ENCODE data around the gene HOXD9.
A peak's percentile ranks its signal among the peaks of the same experiment; 100 is the strongest.

HOXD9 gene

DNA sequence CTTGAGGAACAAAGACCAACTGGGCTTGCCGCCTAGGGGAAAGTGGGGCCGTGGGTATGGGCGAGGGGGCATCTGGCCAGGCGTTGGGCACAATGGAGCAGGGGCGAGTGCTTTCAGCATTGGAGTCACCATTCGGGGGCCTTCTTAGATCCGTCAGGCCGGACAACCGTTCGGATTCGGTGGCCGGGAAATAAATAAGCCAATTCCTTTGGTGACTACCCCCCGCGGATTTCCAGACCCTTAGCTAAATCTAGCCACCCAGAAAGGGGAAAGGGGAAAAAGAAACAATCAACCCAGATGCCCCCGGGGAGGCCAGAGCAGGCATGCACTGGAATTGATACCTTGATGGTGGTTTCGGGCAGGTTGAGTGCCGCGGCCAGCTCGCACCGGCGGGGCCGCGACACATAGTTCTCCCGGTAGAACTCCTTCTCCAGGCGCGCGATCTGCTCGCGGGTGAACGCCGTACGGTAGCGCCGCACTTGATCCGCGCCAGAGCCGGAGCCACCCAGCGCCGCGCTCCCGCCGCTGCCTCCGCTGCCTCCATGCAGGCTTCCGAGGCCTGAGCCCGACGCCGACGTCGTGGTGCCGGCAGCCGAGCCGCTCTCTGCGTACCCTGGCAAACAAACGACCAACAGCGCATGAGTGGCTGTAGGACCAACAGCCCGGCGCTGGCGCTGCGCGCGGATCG, 40.5 kb upstream of the HOXD9 start:
- Mint-ChIP-seq H3K36me3 (peaks cover 21% of the 10 kb centered on the region), H3K27ac (peak overlapping the region; percentile 83), H3K27me3 (peaks cover 85% of the 10 kb centered on the region), H3K9me3 (peaks cover 18% of the 10 kb centered on the region), H3K4me1 (peaks cover 10% of the 10 kb centered on the region), H3K4me3 (peak overlapping the region; percentile 54)
- DNase-seq, result no peak
- CTCF ChIA-PET, result interaction anchor here (0.8 to 0.9 kb wide), 3 partner anchors 28 to 45 kb away, joined by 3 to 4 read pairs (median 3); no protein-coding TSS in a partner anchor

GRCh38 chr2:176082525-176082823, 40.0 kb upstream of the HOXD9 start:
- CTCF ChIA-PET, result interaction anchor here (0.8 to 0.9 kb wide), 3 partner anchors 28 to 45 kb away, joined by 3 to 4 read pairs (median 3); no protein-coding TSS in a partner anchor
- peaks cover 10% of the 10 kb centered on the region for H3K4me1 Mint-ChIP-seq
- H3K4me3 Mint-ChIP-seq, result no peak overlapping the region
- H3K27ac Mint-ChIP-seq, result peak overlapping the region; percentile 75
- no peak for DNase-seq
- peaks cover 90% of the 10 kb centered on the region for H3K27me3 Mint-ChIP-seq
- peaks cover 18% of the 10 kb centered on the region for H3K9me3 Mint-ChIP-seq
- H3K36me3 Mint-ChIP-seq, result peaks cover 21% of the 10 kb centered on the region

DNA sequence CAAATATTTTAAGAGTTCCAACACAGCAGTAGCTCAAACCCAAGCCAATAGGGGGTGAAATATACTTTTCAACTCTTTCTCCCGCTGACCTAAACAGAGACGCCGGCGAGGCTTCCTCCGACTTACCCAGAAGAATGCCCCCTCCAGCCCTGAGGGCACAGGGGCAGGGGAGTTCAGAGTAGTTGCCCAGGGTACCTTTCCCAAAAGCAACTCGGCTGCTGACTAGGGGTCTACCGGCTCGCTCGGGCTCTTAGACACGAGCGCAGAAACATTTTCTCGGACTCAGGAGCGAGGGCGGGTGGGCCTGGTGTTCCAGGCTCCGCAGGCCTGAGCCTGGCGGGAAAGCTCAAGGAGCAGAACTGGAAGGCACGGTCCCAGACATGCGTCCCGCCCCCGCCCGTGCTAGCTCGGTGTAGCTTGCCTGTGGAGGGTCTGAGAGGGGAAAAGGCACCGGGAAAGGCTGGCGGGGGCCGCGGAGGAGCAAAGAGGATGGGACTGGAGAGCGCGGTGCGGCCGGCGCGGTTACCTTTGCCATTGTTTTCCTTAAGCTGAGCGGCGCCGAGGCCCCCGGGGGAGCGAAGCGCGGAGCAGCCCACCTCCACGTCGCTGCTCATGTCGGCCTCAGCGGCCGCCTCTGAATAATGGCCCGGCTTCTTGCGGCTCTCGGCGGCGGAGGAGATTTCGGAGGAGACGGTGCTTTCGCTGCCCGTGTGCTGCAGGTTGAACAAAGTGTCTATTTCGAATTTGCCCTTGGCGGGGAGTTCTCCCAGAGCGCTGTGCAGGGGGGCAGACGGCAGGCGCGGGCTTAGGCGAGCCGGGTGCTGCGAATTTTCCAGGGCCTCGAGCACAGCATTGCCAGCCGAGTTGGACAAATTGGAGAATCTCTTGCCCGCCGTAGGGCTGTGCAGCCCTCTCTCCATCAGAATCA, 39.4 kb upstream of the HOXD9 start:
- Mint-ChIP-seq H3K27me3 (peaks cover 96% of the 10 kb centered on the region), H3K9me3 (peaks cover 18% of the 10 kb centered on the region), H3K27ac (peak overlapping the region; percentile 84), H3K4me1 (peaks cover 10% of the 10 kb centered on the region), H3K36me3 (peaks cover 21% of the 10 kb centered on the region), H3K4me3 (peak overlapping the region; percentile 16)
- DNase-seq, result no peak
- CTCF ChIA-PET, result interaction anchor here (0.6 to 0.9 kb wide), 2 partner anchors 15 to 44 kb away, joined by 3 read pairs; no protein-coding TSS in a partner anchor

DNA sequence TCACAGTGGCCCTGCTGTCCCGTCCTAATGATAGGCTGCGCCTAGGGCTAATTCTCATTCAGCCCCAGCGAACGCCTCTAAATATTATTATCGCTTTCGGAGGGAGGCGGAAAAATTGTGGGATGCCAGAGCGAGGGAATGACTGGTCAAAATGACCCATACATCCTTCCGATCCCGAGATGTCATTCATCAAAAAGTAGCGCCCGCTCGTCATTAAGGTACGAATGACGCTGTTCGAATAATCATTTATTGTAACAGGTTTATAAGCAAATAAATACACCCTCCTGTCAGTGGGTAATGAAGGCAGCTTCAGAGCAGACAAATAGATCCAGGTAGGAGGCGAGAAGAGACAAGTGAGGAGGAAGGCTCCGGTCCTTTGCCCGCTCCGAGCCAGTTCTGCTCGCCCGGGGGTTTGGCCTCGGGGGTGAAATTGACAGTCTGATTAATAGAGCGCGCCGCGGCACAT, 38.7 kb upstream of the HOXD9 start, which contains the start of gene EVX2:
EVX2 (minus strand) TSS at position 167 of the 466 bp plus-strand sequence. CDS start 186 bp downstream, outside the sequence.
- Mint-ChIP-seq H3K9me3 (peaks cover 13% of the 10 kb centered on the region), H3K27ac (peak within 1 kb of the TSS; percentile 84), H3K4me1 (peaks cover 14% of the 10 kb centered on the region), H3K36me3 (peaks cover 21% of the 10 kb centered on the region), H3K4me3 (peak within 1 kb of the TSS; percentile 16), H3K27me3 (peaks cover 97% of the 10 kb centered on the region)
- DNase-seq, result no peak
- CTCF ChIA-PET, result interaction anchor here (0.6 kb wide), 1 partner anchor 14 kb away, joined by 3 read pairs; no protein-coding TSS in a partner anchor

DNA sequence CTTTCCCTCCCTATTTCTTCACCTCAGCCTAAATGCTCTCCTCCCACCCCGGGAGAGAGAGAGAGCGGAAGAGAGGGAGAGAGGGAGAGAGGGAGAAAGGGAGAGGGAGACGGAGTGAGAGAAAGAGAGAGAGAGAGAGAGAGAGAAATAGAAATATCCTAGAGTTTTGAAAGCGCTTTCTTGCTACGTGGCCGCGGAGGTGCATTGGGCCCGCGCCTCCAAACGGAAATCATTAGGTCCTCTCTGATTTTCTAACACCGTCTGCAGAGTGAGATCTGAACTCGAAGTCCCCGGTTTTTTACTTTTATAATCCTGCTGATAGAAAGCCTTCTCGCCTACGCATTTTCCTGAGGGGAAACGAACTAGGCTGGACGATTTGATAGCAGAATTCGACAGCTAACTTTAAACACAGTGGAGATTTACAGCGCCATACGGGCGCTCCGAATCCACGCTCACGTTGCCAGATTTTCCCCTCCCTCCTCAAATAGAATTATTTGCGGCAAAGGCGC, 37.9 kb upstream of the HOXD9 start:
- Mint-ChIP-seq H3K4me3 (no peak overlapping the region), H3K36me3 (peaks cover 16% of the 10 kb centered on the region), H3K27me3 (peaks cover 97% of the 10 kb centered on the region), H3K27ac (peak overlapping the region; percentile 60), H3K9me3 (peaks cover 7% of the 10 kb centered on the region), H3K4me1 (peaks cover 7% of the 10 kb centered on the region)
- no peak for DNase-seq
- CTCF ChIA-PET, result interaction anchor here (0.7 to 1.4 kb wide), 2 partner anchors 36 to 74 kb away, joined by 3 read pairs; no protein-coding TSS in a partner anchor

DNA sequence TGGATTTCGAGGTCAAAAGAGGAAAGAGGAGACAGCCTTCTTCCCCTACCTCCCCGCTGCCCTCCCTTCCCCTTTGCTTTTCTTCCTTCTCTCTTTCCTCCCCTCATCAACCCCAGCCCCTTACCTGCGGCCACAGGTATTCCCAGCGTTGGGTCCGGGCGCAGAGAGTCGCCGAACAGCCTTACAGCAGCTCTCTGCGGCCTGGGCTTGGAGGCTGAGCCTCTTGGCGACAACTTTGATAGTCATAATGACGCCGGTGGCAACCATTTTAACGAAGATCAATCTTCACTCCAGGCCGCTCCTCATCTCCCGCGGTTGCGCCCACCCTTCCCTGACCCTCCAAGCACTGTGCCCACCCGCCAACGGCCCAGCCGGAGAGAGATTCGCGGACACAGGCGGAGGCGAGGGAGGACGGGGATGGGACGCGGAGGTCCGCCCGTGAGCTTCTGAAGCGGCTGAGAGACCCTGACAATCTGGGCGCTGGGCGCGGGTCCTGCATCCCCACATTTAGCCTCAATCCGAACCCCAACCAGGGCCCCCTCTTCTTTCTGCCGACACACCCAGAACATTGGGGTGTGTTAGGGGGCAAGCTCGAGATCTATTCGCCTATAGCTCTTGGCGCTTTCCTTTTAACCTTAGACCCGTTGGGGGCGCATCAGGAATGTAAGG, 37.3 kb upstream of the HOXD9 start:
- peaks cover 7% of the 10 kb centered on the region for H3K9me3 Mint-ChIP-seq
- H3K27me3 Mint-ChIP-seq, result peaks cover 98% of the 10 kb centered on the region
- no peak overlapping the region for H3K4me3 Mint-ChIP-seq
- DNase-seq, result no peak
- peak overlapping the region; percentile 70 for H3K27ac Mint-ChIP-seq
- H3K4me1 Mint-ChIP-seq, result peaks cover 7% of the 10 kb centered on the region
- CTCF ChIA-PET, result interaction anchor here (0.7 to 1.9 kb wide), 4 partner anchors 36 to 395 kb away, joined by 3 to 6 read pairs (median 3); no protein-coding TSS in a partner anchor
- peaks cover 16% of the 10 kb centered on the region for H3K36me3 Mint-ChIP-seq

- Mint-ChIP-seq H3K4me1 (peaks cover 6% of the 10 kb centered on the region), H3K27me3 (peaks cover 98% of the 10 kb centered on the region), H3K4me3 (no peak overlapping the region), H3K36me3 (peaks cover 14% of the 10 kb centered on the region), H3K27ac (peak overlapping the region; percentile 50), H3K9me3 (peaks cover 4% of the 10 kb centered on the region)
- CTCF ChIA-PET, result interaction anchor here (1.1 to 1.9 kb wide), 3 partner anchors 35 to 396 kb away, joined by 3 to 6 read pairs (median 3); no protein-coding TSS in a partner anchor
- DNase-seq, result no peak
Measured at GRCh38 chr2:176085861-176086771, 36.4 kb upstream of the HOXD9 start.

GRCh38 chr2:176087330-176088047, 35.0 kb upstream of the HOXD9 start:
- H3K36me3 Mint-ChIP-seq, result peaks cover 13% of the 10 kb centered on the region
- no peak overlapping the region for H3K4me3 Mint-ChIP-seq
- DNase-seq, result no peak
- peaks cover 98% of the 10 kb centered on the region for H3K27me3 Mint-ChIP-seq
- CTCF ChIA-PET, result interaction anchor here (0.6 to 1.9 kb wide), 3 partner anchors 9 to 716 kb away, joined by 3 to 6 read pairs (median 5); no protein-coding TSS in a partner anchor
- H3K9me3 Mint-ChIP-seq, result peaks cover 2% of the 10 kb centered on the region
- H3K27ac Mint-ChIP-seq, result no peak overlapping the region
- H3K4me1 Mint-ChIP-seq, result peaks cover 9% of the 10 kb centered on the region

DNA sequence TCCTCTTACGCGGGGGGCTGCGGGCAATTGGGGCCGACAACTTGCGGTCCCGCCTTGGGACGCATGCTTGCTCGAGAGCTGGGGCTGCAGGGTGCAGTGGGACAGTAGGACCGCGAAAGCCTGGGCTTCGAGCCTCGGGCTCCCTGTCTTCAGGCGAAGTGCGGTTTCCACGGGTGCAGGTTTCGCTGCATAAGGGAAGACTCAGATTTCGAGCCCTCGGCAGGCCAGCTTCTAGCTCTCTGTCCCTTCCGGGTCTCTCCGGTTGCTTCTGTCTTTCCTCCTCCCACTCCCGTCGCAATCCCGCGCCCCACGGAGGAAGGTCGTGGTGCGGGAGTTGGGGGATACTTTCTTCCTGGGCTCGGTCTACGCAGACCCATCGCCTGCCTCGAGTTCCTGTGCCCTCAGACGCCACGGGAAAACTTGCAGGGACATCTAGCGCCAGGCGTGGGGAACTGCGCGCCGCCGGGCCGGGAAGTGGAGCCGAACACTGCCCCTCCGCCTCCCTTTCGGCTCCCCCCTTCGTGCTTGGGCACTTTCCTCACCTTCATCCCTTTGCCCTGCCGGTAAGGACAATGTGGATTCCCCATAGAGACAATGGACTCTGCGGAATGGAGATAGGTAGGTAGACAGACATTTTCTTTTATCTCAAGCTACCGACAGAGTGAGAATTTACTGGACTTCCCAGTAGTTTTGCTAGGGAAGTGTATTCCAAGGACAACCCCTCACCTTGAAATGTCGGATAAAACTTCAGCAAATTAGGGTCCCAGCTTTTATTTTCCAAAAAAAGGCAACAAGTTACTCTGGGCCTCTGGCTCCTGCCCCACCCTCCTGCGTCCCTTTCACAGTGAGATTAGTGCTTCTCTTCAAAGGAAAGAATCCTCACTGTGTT, 34.2 kb upstream of the HOXD9 start:
- Mint-ChIP-seq H3K4me1 (peaks cover 9% of the 10 kb centered on the region), H3K36me3 (peaks cover 9% of the 10 kb centered on the region), H3K27me3 (peaks cover 98% of the 10 kb centered on the region), H3K9me3 (peaks cover 2% of the 10 kb centered on the region), H3K4me3 (peak overlapping the region; percentile 38), H3K27ac (peak overlapping the region; percentile 58)
- CTCF ChIA-PET, result interaction anchor here (0.6 to 1.6 kb wide), 4 partner anchors 8 to 717 kb away, joined by 3 to 6 read pairs (median 5); no protein-coding TSS in a partner anchor
- DNase-seq, result peak; percentile 41

DNA sequence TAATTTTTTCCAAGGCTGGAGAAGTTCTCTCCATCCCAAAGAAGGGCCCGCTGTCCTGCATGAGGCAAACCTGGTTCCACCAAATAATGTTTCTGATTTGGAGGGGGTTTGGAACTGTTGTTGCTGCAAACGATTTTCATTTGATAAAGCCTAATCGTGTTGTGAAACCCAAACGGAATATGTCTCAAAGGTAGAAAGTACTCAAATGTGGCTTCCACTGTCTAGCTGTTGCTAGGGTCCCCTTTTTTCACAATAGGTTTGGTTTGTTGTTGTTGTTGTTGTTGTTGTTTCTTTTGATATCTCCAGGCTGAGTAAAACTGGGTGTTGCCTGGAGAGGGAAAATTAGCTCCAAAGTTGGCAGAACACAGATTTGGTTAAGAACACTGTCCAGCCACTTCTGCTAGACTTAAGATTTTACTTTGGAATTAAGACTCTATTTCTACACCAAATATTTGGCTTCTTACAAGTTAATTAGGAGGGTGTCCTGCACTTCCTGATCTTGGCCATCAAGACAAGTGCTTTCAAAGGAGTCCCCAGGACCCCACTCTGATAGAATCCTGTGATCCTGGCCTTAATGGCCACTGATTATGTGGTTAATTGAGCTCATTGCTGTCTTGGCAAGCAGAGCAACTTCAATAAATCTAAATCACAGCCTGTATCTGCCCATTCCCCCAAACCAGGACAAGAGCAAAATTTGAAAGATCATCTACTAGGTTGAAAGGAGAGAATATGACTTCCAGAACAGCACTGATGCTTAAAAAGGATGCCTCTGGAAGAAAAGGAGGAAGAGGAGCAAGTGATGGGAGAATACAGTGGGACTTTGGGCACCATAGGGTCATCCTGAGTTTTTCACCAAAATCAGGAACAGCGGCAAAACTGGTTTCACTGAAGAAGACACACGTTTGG, 33.3 kb upstream of the HOXD9 start:
- peaks cover 15% of the 10 kb centered on the region for H3K4me1 Mint-ChIP-seq
- H3K27me3 Mint-ChIP-seq, result peaks cover 98% of the 10 kb centered on the region
- H3K36me3 Mint-ChIP-seq, result peaks cover 10% of the 10 kb centered on the region
- DNase-seq, result no peak
- CTCF ChIA-PET, result interaction anchor here (1.4 to 1.6 kb wide), 2 partner anchors 9 to 399 kb away, joined by 5 to 6 read pairs; no protein-coding TSS in a partner anchor
- H3K4me3 Mint-ChIP-seq, result no peak overlapping the region
- H3K27ac Mint-ChIP-seq, result no peak overlapping the region
- H3K9me3 Mint-ChIP-seq, result no peaks in the 10 kb centered on the region

Measured in activated naive CD4-positive, alpha-beta T cell treated with anti-CD3 and anti-CD28 coated beads, Interleukin-2, amount 10 ng/mL, durations not matched to agents 7 days and 5 days (primary cell).